ENCODE results near the gene RBFOX2. TPM values are rescaled to one million over a fixed set of nuclear protein-coding genes. Genes with fewer than 3 reads are reported as not detected.
"Not testable (repeated sequence)": the region's sequence is repeated elsewhere in the genome, so short reads cannot be mapped to it uniquely, and the experiment has no call there.

Gene RBFOX2
- total RNA-seq, 1 experiment from 2014 or later, result 24.2 TPM

- not testable (repeated sequence) for H4K20me1 ChIP-seq (ENCODE audit: insufficient read depth, low read depth, low read length); H3K36me3 ChIP-seq (ENCODE audit: insufficient read depth, low read length); DNase-seq; H3K4me2 ChIP-seq (ENCODE audit: low read depth, low read length, poor library complexity, severe bottlenecking); H3K9me3 ChIP-seq (ENCODE audit: low read length); H3K4me3 ChIP-seq (ENCODE audit: low read length); H3K27ac ChIP-seq (ENCODE audit: low read length); H2AFZ ChIP-seq (ENCODE audit: low read length); H3K27me3 ChIP-seq (ENCODE audit: low read length); H3K9me2 ChIP-seq (replicated peaks; ENCODE audit: insufficient read depth, low read length); H3K9ac ChIP-seq (ENCODE audit: low read length)
- Histone ChIP-seq H3K4me1 (ENCODE audit: low read length) (peaks cover 61% of the 10 kb centered on the region), H3K79me2 (ENCODE audit: low read length) (peaks cover 20% of the 10 kb centered on the region)
Observed at GRCh38 chr22:36020865-36021264, 7.8 kb downstream of the RBFOX2 start.

DNA sequence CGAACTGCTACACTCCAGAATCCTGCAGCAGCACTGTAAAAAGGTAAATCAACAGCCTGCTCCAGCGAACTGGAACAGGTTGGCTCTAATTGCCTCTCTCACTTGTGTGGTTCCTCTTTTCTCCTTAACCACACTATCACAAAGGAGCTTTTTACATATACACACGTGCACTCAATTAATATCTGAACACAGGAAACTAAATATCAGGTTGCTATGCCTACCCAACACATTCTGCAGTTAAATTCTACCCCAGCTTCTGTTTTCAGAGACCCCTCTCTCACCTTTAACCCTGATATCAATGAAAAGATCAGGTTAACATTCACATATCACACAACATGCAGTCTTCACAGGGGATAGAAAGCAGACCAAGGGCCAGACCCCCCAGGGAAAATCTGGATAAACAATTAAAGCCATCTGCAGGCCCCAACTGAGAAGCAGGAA is 11.0 kb downstream of the RBFOX2 start:
- Histone ChIP-seq H3K36me3 (ENCODE audit: insufficient read depth, low read length) (no peaks in the 10 kb centered on the region), H3K4me1 (ENCODE audit: low read length) (peaks cover 76% of the 10 kb centered on the region), H3K27ac (ENCODE audit: low read length) (peak overlapping the region; percentile 98), H3K9ac (ENCODE audit: low read length) (peak overlapping the region; percentile 70), H3K4me3 (ENCODE audit: low read length) (peak overlapping the region; percentile 49), H3K79me2 (ENCODE audit: low read length) (peaks cover 32% of the 10 kb centered on the region), H3K9me2 (replicated peaks; ENCODE audit: insufficient read depth, low read length) (no peaks in the 10 kb centered on the region), H4K20me1 (ENCODE audit: insufficient read depth, low read depth, low read length) (no peaks in the 10 kb centered on the region), H2AFZ (ENCODE audit: low read length) (no peak overlapping the region; the same call in 1 of the 2 replicates), H3K9me3 (ENCODE audit: low read length) (no peaks in the 10 kb centered on the region), H3K4me2 (ENCODE audit: low read depth, low read length, poor library complexity, severe bottlenecking) (peak overlapping the region; percentile 84), H3K27me3 (ENCODE audit: low read length) (no peaks in the 10 kb centered on the region)
- DNase-seq, result peak; percentile 96

- 0 out of 2 replicates have a peak overlapping the region, but pooled peaks have one; percentile 3 for H2AFZ ChIP-seq (ENCODE audit: low read length)
- H3K36me3 ChIP-seq (ENCODE audit: insufficient read depth, low read length), result no peaks in the 10 kb centered on the region
- peak overlapping the region; percentile 57 for H3K9ac ChIP-seq (ENCODE audit: low read length)
- no peaks in the 10 kb centered on the region for H3K27me3 ChIP-seq (ENCODE audit: low read length)
- H3K4me3 ChIP-seq (ENCODE audit: low read length), result peak overlapping the region; percentile 37; the same call in 1 of the 2 replicates
- peak overlapping the region; percentile 98 for H3K27ac ChIP-seq (ENCODE audit: low read length)
- no peaks in the 10 kb centered on the region for H3K9me2 ChIP-seq (replicated peaks; ENCODE audit: insufficient read depth, low read length)
- no peaks in the 10 kb centered on the region for H3K9me3 ChIP-seq (ENCODE audit: low read length)
- peak overlapping the region; percentile 84 for H3K4me2 ChIP-seq (ENCODE audit: low read depth, low read length, poor library complexity, severe bottlenecking)
- H3K79me2 ChIP-seq (ENCODE audit: low read length), result peaks cover 32% of the 10 kb centered on the region
- peak; percentile 61 for DNase-seq
- no peaks in the 10 kb centered on the region for H4K20me1 ChIP-seq (ENCODE audit: insufficient read depth, low read depth, low read length)
- peaks cover 73% of the 10 kb centered on the region for H3K4me1 ChIP-seq (ENCODE audit: low read length)
Observed at GRCh38 chr22:36016684-36017083, 11.9 kb downstream of the RBFOX2 start.

GRCh38 chr22:36015811-36016529 is 12.7 kb downstream of the RBFOX2 start:
- H3K27ac ChIP-seq (ENCODE audit: low read length), result peak overlapping the region; percentile 98
- no peaks in the 10 kb centered on the region for H3K9me3 ChIP-seq (ENCODE audit: low read length)
- H2AFZ ChIP-seq (ENCODE audit: low read length), result peak overlapping the region; percentile 3; the same call in 1 of the 2 replicates
- H3K9me2 ChIP-seq (replicated peaks; ENCODE audit: insufficient read depth, low read length), result no peaks in the 10 kb centered on the region
- H3K4me2 ChIP-seq (ENCODE audit: low read depth, low read length, poor library complexity, severe bottlenecking), result peak overlapping the region; percentile 84
- peaks cover 77% of the 10 kb centered on the region for H3K4me1 ChIP-seq (ENCODE audit: low read length)
- H3K36me3 ChIP-seq (ENCODE audit: insufficient read depth, low read length), result no peaks in the 10 kb centered on the region
- H4K20me1 ChIP-seq (ENCODE audit: insufficient read depth, low read depth, low read length), result no peaks in the 10 kb centered on the region
- peak overlapping the region; percentile 57 for H3K9ac ChIP-seq (ENCODE audit: low read length)
- peak; percentile 53 for DNase-seq
- peaks cover 32% of the 10 kb centered on the region for H3K79me2 ChIP-seq (ENCODE audit: low read length)
- H3K4me3 ChIP-seq (ENCODE audit: low read length), result peak overlapping the region; percentile 37
- no peaks in the 10 kb centered on the region for H3K27me3 ChIP-seq (ENCODE audit: low read length)

GRCh38 chr22:36015155-36015810 is 13.3 kb downstream of the RBFOX2 start:
- Histone ChIP-seq H3K4me2 (ENCODE audit: low read depth, low read length, poor library complexity, severe bottlenecking) (peak overlapping the region; percentile 84), H4K20me1 (ENCODE audit: insufficient read depth, low read depth, low read length) (no peaks in the 10 kb centered on the region), H3K27ac (ENCODE audit: low read length) (peak overlapping the region; percentile 98)

GRCh38 chr22:36014546-36015074 is 14.0 kb downstream of the RBFOX2 start:
- Histone ChIP-seq H3K36me3 (ENCODE audit: insufficient read depth, low read length) (no peaks in the 10 kb centered on the region), H4K20me1 (ENCODE audit: insufficient read depth, low read depth, low read length) (0 out of 2 replicates have a peak, but pooled peaks cover 3% of the 10 kb centered on the region), H3K9me3 (ENCODE audit: low read length) (no peaks in the 10 kb centered on the region), H3K27ac (ENCODE audit: low read length) (peak overlapping the region; percentile 98), H3K4me3 (ENCODE audit: low read length) (peak overlapping the region; percentile 37; the same call in 1 of the 2 replicates), H2AFZ (ENCODE audit: low read length) (peak overlapping the region; percentile 13; the same call in 1 of the 2 replicates), H3K4me2 (ENCODE audit: low read depth, low read length, poor library complexity, severe bottlenecking) (peak overlapping the region; percentile 84), H3K27me3 (ENCODE audit: low read length) (no peaks in the 10 kb centered on the region), H3K79me2 (ENCODE audit: low read length) (peaks cover 32% of the 10 kb centered on the region), H3K9ac (ENCODE audit: low read length) (peak overlapping the region; percentile 57), H3K9me2 (replicated peaks; ENCODE audit: insufficient read depth, low read length) (no peaks in the 10 kb centered on the region), H3K4me1 (ENCODE audit: low read length) (peaks cover 84% of the 10 kb centered on the region)
- DNase-seq, result no peak

More at GRCh38 chr22:36015155-36015810, 13.3 kb downstream of the RBFOX2 start:
- peak overlapping the region; percentile 13; the same call in 1 of the 2 replicates for H2AFZ ChIP-seq (ENCODE audit: low read length)
- H3K9me2 ChIP-seq (replicated peaks; ENCODE audit: insufficient read depth, low read length), result no peaks in the 10 kb centered on the region
- H3K27me3 ChIP-seq (ENCODE audit: low read length), result no peaks in the 10 kb centered on the region
- no peak for DNase-seq
- no peaks in the 10 kb centered on the region for H3K36me3 ChIP-seq (ENCODE audit: insufficient read depth, low read length)
- peaks cover 79% of the 10 kb centered on the region for H3K4me1 ChIP-seq (ENCODE audit: low read length)
- H3K4me3 ChIP-seq (ENCODE audit: low read length), result peak overlapping the region; percentile 37
- peaks cover 32% of the 10 kb centered on the region for H3K79me2 ChIP-seq (ENCODE audit: low read length)
- H3K9me3 ChIP-seq (ENCODE audit: low read length), result no peaks in the 10 kb centered on the region
- peak overlapping the region; percentile 57 for H3K9ac ChIP-seq (ENCODE audit: low read length)

DNA sequence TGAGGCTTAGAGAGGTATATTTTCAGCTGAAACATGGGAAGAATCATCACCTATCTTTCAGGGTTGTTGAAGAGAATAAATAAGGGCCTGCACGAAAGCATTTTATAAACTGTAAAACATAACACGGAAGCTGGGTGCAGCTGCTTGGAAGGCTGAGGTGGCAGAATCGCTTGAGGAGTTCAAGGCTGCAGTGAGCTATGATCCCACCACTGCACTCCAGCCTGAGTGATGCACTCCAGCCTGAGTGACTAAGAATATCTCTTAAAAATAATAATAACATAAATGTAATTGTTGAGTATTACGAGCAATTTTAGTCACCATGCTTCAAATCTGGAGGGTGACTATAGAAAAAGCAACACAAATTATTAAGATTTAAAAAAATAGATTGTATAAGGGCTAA is 16.3 kb downstream of the RBFOX2 start:
- Histone ChIP-seq H3K36me3 (ENCODE audit: insufficient read depth, low read length) (no peaks in the 10 kb centered on the region), H3K4me1 (ENCODE audit: low read length) (peaks cover 79% of the 10 kb centered on the region), H3K79me2 (ENCODE audit: low read length) (peaks cover 25% of the 10 kb centered on the region), H3K27ac (ENCODE audit: low read length) (no peak overlapping the region), H3K9me3 (ENCODE audit: low read length) (no peaks in the 10 kb centered on the region), H3K9me2 (replicated peaks; ENCODE audit: insufficient read depth, low read length) (no peaks in the 10 kb centered on the region), H3K27me3 (ENCODE audit: low read length) (no peaks in the 10 kb centered on the region), H4K20me1 (ENCODE audit: insufficient read depth, low read depth, low read length) (0 out of 2 replicates have a peak, but pooled peaks cover 3% of the 10 kb centered on the region), H2AFZ (ENCODE audit: low read length) (no peak overlapping the region), H3K9ac (ENCODE audit: low read length) (no peak overlapping the region), H3K4me2 (ENCODE audit: low read depth, low read length, poor library complexity, severe bottlenecking) (no peak overlapping the region), H3K4me3 (ENCODE audit: low read length) (no peak overlapping the region)
- no peak for DNase-seq

- Histone ChIP-seq H3K4me2 (ENCODE audit: low read depth, low read length, poor library complexity, severe bottlenecking) (no peak overlapping the region), H3K27ac (ENCODE audit: low read length) (no peak overlapping the region), H3K9me2 (replicated peaks; ENCODE audit: insufficient read depth, low read length) (no peaks in the 10 kb centered on the region), H3K79me2 (ENCODE audit: low read length) (peaks cover 16% of the 10 kb centered on the region), H4K20me1 (ENCODE audit: insufficient read depth, low read depth, low read length) (peaks cover 7% of the 10 kb centered on the region; the same call in 1 of the 2 replicates), H3K27me3 (ENCODE audit: low read length) (no peaks in the 10 kb centered on the region), H3K9me3 (ENCODE audit: low read length) (no peaks in the 10 kb centered on the region), H3K4me1 (ENCODE audit: low read length) (peaks cover 65% of the 10 kb centered on the region), H3K9ac (ENCODE audit: low read length) (no peak overlapping the region), H2AFZ (ENCODE audit: low read length) (no peak overlapping the region), H3K36me3 (ENCODE audit: insufficient read depth, low read length) (no peaks in the 10 kb centered on the region), H3K4me3 (ENCODE audit: low read length) (no peak overlapping the region)
- no peak for DNase-seq
Observed at GRCh38 chr22:36010882-36011281, 17.7 kb downstream of the RBFOX2 start.

Measured in Karpas-422 (cell line).